Skeletal muscle cell (primary cell): ENCODE measurements around the gene SH3RF3.

Experiments
- DNase-seq: peaks from one replicate; pipeline ENCODE4 v3.0.0-alpha.2; 2010; ENCODE audit warnings: low read depth
- H3K4me3 ChIP-seq: 2 replicates; pipeline ENCODE4 v1.5.1; 2011; ENCODE audit warnings: low read depth, mild to moderate bottlenecking, control low read depth, low read length, moderate library complexity

The SH3RF3 gene

GRCh38 chr2:109478906-109479493, 350.0 kb downstream of the SH3RF3 start:
- no peak overlapping the region for H3K4me3 ChIP-seq
- no peak for DNase-seq

GRCh38 chr2:109479804-109480203, 350.8 kb downstream of the SH3RF3 start:
- no peak overlapping the region for H3K4me3 ChIP-seq
- DNase-seq = no peak

GRCh38 chr2:109480486-109481195, 351.6 kb downstream of the SH3RF3 start:
- no peak overlapping the region for H3K4me3 ChIP-seq
- DNase-seq = no peak

GRCh38 chr2:109481196-109481555, 352.2 kb downstream of the SH3RF3 start:
- DNase-seq = peak; percentile 56
- H3K4me3 ChIP-seq = no peak overlapping the region

GRCh38 chr2:109481599-109481998, 352.6 kb downstream of the SH3RF3 start:
- DNase-seq = no peak
- no peak overlapping the region for H3K4me3 ChIP-seq

- H3K4me3 ChIP-seq = no peak overlapping the region
- DNase-seq = no peak
These were observed 353.4 kb downstream of the SH3RF3 start for GRCh38 chr2:109482361-109482861.

- H3K4me3 ChIP-seq = no peak overlapping the region
- DNase-seq = peak; percentile 42
These were observed 357.9 kb downstream of the SH3RF3 start for GRCh38 chr2:109486711-109487535.

- no peak overlapping the region for H3K4me3 ChIP-seq
- no peak for DNase-seq
These were observed 358.5 kb downstream of the SH3RF3 start for GRCh38 chr2:109487536-109487869.

- DNase-seq = no peak
- no peak overlapping the region for H3K4me3 ChIP-seq
These were observed 359.1 kb downstream of the SH3RF3 start for GRCh38 chr2:109487871-109488655.

- DNase-seq = no peak
- H3K4me3 ChIP-seq = no peak overlapping the region
These were observed 360.3 kb downstream of the SH3RF3 start for GRCh38 chr2:109489296-109489695.

GRCh38 chr2:109493176-109493935, 364.4 kb downstream of the SH3RF3 start:
- DNase-seq = no peak
- H3K4me3 ChIP-seq = no peak overlapping the region

GRCh38 chr2:109494351-109494750, 365.3 kb downstream of the SH3RF3 start:
- no peak overlapping the region for H3K4me3 ChIP-seq
- no peak for DNase-seq

- H3K4me3 ChIP-seq = no peak overlapping the region
- peak; percentile 47 for DNase-seq
These were observed 368.5 kb downstream of the SH3RF3 start for GRCh38 chr2:109497463-109497862.

GRCh38 chr2:109497911-109498870, 369.2 kb downstream of the SH3RF3 start:
- DNase-seq = no peak
- H3K4me3 ChIP-seq = no peak overlapping the region

- H3K4me3 ChIP-seq = no peak overlapping the region
- DNase-seq = no peak
These were observed 369.9 kb downstream of the SH3RF3 start for GRCh38 chr2:109498906-109499305.

GRCh38 chr2:109499566-109499965, 370.6 kb downstream of the SH3RF3 start:
- H3K4me3 ChIP-seq = no peak overlapping the region

GRCh38 chr2:109500910-109501309, 371.9 kb downstream of the SH3RF3 start:
- no peak overlapping the region for H3K4me3 ChIP-seq
- DNase-seq = no peak

More at GRCh38 chr2:109499566-109499965, 370.6 kb downstream of the SH3RF3 start:
- peak; percentile 41 for DNase-seq

- DNase-seq = no peak
- H3K4me3 ChIP-seq = no peak overlapping the region
These were observed 372.5 kb downstream of the SH3RF3 start for GRCh38 chr2:109501461-109501860.
